Measurements from ENCODE around the gene FERMT1. TPM values are rescaled to one million over a fixed set of nuclear protein-coding genes. Genes with fewer than 3 reads are reported as not detected.

FERMT1 gene
- total and polyA plus RNA-seq, 2 of the 13 experiments (the other 11 are each of a cell fraction or from before 2014, with no cell fraction given): 15.8 to 29.5 TPM

DNA sequence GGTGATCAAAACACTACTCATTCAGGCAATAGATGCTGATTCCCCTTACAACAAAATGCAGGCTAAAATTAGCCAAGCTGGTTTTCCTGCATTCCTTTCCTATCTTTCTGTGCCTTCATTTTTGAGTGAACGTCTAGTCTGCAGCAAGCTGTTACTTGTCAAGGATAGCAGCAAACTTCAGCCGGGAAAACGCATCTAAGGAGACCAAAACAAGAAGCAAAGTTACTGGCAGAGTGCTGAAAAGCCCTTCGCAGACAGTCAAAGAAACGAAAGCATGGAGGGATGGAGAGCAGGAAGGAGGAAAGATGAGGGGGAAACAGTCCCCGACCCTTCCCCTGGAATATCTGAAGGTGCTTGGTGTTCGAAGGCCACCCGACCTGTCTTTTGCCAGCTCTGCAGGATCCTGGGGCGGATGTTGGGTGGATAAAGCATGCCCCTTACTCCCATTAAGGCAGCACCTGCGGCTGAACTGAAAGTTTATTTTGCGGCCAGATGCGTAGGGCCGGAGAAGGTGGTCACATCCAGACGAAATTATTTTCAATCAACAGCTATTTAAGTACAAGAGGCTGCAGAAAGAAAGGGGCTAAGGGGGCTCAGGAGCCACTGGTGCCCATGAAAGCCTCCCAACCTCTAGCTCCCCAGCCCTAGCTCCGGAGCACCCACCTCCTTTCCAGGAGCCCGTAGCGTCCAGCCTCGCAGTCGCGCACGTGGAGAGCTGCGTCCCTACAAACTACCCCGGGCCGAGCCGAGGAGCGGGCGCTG, 538 bp downstream of the FERMT1 start (continued):
- TF ChIP-seq, protein P1, sequence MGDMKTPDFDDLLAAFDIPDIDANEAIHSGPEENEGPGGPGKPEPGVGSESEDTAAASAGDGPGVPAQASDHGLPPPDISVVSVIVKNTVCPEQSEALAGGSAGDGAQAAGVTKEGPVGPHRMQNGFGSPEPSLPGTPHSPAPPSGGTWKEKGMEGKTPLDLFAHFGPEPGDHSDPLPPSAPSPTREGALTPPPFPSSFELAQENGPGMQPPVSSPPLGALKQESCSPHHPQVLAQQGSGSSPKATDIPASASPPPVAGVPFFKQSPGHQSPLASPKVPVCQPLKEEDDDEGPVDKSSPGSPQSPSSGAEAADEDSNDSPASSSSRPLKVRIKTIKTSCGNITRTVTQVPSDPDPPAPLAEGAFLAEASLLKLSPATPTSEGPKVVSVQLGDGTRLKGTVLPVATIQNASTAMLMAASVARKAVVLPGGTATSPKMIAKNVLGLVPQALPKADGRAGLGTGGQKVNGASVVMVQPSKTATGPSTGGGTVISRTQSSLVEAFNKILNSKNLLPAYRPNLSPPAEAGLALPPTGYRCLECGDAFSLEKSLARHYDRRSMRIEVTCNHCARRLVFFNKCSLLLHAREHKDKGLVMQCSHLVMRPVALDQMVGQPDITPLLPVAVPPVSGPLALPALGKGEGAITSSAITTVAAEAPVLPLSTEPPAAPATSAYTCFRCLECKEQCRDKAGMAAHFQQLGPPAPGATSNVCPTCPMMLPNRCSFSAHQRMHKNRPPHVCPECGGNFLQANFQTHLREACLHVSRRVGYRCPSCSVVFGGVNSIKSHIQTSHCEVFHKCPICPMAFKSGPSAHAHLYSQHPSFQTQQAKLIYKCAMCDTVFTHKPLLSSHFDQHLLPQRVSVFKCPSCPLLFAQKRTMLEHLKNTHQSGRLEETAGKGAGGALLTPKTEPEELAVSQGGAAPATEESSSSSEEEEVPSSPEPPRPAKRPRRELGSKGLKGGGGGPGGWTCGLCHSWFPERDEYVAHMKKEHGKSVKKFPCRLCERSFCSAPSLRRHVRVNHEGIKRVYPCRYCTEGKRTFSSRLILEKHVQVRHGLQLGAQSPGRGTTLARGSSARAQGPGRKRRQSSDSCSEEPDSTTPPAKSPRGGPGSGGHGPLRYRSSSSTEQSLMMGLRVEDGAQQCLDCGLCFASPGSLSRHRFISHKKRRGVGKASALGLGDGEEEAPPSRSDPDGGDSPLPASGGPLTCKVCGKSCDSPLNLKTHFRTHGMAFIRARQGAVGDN (CRISPR knock-in tag; IDR thresholded peaks at IDR 0.05): no peak
- TF ChIP-seq SNAI1 (CRISPR knock-in tag; IDR thresholded peaks at IDR 0.05; ENCODE audit: borderline replicate concordance) (no peak), DNMT3B (CRISPR knock-in tag; conservative IDR thresholded peaks at IDR 0.05) (0 out of 2 replicates have a peak, but pooled peaks have one; percentile 14), CENPT (CRISPR knock-in tag; IDR thresholded peaks at IDR 0.05; ENCODE audit: low read depth) (no peak)
- TF ChIP-seq, protein P2, sequence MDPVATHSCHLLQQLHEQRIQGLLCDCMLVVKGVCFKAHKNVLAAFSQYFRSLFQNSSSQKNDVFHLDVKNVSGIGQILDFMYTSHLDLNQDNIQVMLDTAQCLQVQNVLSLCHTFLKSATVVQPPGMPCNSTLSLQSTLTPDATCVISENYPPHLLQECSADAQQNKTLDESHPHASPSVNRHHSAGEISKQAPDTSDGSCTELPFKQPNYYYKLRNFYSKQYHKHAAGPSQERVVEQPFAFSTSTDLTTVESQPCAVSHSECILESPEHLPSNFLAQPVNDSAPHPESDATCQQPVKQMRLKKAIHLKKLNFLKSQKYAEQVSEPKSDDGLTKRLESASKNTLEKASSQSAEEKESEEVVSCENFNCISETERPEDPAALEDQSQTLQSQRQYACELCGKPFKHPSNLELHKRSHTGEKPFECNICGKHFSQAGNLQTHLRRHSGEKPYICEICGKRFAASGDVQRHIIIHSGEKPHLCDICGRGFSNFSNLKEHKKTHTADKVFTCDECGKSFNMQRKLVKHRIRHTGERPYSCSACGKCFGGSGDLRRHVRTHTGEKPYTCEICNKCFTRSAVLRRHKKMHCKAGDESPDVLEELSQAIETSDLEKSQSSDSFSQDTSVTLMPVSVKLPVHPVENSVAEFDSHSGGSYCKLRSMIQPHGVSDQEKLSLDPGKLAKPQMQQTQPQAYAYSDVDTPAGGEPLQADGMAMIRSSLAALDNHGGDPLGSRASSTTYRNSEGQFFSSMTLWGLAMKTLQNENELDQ (CRISPR knock-in tag; IDR thresholded peaks at IDR 0.05; ENCODE audit: borderline replicate concordance): no peak
- TF ChIP-seq, protein P3, sequence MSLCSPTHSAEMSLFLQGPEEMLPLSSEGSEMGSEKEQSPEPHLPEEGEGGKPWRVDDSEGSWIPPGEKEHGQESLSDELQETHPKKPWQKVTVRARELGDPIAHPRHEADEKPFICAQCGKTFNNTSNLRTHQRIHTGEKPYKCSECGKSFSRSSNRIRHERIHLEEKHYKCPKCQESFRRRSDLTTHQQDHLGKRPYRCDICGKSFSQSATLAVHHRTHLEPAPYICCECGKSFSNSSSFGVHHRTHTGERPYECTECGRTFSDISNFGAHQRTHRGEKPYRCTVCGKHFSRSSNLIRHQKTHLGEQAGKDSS (CRISPR knock-in tag; IDR thresholded peaks at IDR 0.05; ENCODE audit: borderline replicate concordance, low read depth): no peak
- TF ChIP-seq, protein P4, sequence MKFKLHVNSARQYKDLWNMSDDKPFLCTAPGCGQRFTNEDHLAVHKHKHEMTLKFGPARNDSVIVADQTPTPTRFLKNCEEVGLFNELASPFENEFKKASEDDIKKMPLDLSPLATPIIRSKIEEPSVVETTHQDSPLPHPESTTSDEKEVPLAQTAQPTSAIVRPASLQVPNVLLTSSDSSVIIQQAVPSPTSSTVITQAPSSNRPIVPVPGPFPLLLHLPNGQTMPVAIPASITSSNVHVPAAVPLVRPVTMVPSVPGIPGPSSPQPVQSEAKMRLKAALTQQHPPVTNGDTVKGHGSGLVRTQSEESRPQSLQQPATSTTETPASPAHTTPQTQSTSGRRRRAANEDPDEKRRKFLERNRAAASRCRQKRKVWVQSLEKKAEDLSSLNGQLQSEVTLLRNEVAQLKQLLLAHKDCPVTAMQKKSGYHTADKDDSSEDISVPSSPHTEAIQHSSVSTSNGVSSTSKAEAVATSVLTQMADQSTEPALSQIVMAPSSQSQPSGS (CRISPR knock-in tag; IDR thresholded peaks at IDR 0.05): 0 out of 2 replicates have a peak, but pooled peaks have one; percentile 51
- TF ChIP-seq, protein P5, sequence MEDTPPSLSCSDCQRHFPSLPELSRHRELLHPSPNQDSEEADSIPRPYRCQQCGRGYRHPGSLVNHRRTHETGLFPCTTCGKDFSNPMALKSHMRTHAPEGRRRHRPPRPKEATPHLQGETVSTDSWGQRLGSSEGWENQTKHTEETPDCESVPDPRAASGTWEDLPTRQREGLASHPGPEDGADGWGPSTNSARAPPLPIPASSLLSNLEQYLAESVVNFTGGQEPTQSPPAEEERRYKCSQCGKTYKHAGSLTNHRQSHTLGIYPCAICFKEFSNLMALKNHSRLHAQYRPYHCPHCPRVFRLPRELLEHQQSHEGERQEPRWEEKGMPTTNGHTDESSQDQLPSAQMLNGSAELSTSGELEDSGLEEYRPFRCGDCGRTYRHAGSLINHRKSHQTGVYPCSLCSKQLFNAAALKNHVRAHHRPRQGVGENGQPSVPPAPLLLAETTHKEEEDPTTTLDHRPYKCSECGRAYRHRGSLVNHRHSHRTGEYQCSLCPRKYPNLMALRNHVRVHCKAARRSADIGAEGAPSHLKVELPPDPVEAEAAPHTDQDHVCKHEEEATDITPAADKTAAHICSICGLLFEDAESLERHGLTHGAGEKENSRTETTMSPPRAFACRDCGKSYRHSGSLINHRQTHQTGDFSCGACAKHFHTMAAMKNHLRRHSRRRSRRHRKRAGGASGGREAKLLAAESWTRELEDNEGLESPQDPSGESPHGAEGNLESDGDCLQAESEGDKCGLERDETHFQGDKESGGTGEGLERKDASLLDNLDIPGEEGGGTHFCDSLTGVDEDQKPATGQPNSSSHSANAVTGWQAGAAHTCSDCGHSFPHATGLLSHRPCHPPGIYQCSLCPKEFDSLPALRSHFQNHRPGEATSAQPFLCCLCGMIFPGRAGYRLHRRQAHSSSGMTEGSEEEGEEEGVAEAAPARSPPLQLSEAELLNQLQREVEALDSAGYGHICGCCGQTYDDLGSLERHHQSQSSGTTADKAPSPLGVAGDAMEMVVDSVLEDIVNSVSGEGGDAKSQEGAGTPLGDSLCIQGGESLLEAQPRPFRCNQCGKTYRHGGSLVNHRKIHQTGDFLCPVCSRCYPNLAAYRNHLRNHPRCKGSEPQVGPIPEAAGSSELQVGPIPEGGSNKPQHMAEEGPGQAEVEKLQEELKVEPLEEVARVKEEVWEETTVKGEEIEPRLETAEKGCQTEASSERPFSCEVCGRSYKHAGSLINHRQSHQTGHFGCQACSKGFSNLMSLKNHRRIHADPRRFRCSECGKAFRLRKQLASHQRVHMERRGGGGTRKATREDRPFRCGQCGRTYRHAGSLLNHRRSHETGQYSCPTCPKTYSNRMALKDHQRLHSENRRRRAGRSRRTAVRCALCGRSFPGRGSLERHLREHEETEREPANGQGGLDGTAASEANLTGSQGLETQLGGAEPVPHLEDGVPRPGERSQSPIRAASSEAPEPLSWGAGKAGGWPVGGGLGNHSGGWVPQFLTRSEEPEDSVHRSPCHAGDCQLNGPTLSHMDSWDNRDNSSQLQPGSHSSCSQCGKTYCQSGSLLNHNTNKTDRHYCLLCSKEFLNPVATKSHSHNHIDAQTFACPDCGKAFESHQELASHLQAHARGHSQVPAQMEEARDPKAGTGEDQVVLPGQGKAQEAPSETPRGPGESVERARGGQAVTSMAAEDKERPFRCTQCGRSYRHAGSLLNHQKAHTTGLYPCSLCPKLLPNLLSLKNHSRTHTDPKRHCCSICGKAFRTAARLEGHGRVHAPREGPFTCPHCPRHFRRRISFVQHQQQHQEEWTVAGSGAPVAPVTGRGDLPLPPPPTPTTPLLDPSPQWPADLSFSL (CRISPR knock-in tag; IDR thresholded peaks at IDR 0.05): no peak
- TF ChIP-seq, protein P6, sequence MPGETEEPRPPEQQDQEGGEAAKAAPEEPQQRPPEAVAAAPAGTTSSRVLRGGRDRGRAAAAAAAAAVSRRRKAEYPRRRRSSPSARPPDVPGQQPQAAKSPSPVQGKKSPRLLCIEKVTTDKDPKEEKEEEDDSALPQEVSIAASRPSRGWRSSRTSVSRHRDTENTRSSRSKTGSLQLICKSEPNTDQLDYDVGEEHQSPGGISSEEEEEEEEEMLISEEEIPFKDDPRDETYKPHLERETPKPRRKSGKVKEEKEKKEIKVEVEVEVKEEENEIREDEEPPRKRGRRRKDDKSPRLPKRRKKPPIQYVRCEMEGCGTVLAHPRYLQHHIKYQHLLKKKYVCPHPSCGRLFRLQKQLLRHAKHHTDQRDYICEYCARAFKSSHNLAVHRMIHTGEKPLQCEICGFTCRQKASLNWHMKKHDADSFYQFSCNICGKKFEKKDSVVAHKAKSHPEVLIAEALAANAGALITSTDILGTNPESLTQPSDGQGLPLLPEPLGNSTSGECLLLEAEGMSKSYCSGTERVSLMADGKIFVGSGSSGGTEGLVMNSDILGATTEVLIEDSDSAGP (CRISPR knock-in tag; IDR thresholded peaks at IDR 0.05; ENCODE audit: borderline replicate concordance): no peak
